ENCODE results near the gene CLEC7A.

GRCh38 chr12:10132850-10133370 is 2.9 kb upstream of the CLEC7A start:
- TF ChIP-seq JUN (IDR thresholded peaks at IDR 0.05): no peak
- TF ChIP-seq FOSL2 (IDR thresholded peaks at IDR 0.05): no peak
- no peak for TF ChIP-seq FOSL2 (CRISPR knock-in tag; IDR thresholded peaks at IDR 0.05)
- TF ChIP-seq GATA3 (IDR thresholded peaks at IDR 0.05; ENCODE audit: borderline replicate concordance): no peak
- no peak for TF ChIP-seq EP300 (IDR thresholded peaks at IDR 0.05)
- TF ChIP-seq KDM1A (IDR thresholded peaks at IDR 0.05; ENCODE audit: low read depth): no peak
- TF ChIP-seq CTCF (IDR thresholded peaks at IDR 0.05): no peak
- TF ChIP-seq ZFP36 (IDR thresholded peaks at IDR 0.05; ENCODE audit: borderline replicate concordance, partially characterized antibody): no peak
- TF ChIP-seq RCOR1 (IDR thresholded peaks at IDR 0.05; ENCODE audit: low read depth, low read length): no peak
- no peak for TF ChIP-seq BCL3 (IDR thresholded peaks at IDR 0.05)
- TF ChIP-seq RAD21 (conservative IDR thresholded peaks at IDR 0.05 in 1 of 2, IDR thresholded peaks at IDR 0.05 in 1 of 2): no peak
- TF ChIP-seq NR3C1 (IDR thresholded peaks at IDR 0.05): no peak
